ENCODE results near the gene PPT1.

GRCh38 chr1:40096646-40096976 lies 441 bp downstream of the PPT1 start:
- TF ChIP-seq CTCF (conservative IDR thresholded peaks at IDR 0.05; ENCODE audit: low read depth in 2 of 2) (no peak), CREB1 (CRISPR knock-in tag; IDR thresholded peaks at IDR 0.05; ENCODE audit: low read depth) (no peak), ETS1 (IDR thresholded peaks at IDR 0.05) (no peak)
